Erythroblast (primary cell): ENCODE results near the gene CELA2A.

Source experiments
- GATA1 ChIP-seq: IDR thresholded peaks from 2 replicates; pipeline ENCODE4 v1.6.1; 2011; ENCODE audit warnings: low read depth, mild to moderate bottlenecking, control low read depth, low read length, moderate library complexity
- POLR2A ChIP-seq: IDR thresholded peaks from 2 replicates; pipeline ENCODE4 v1.6.1; 2011; ENCODE audit warnings: mild to moderate bottlenecking, low read length

DNA sequence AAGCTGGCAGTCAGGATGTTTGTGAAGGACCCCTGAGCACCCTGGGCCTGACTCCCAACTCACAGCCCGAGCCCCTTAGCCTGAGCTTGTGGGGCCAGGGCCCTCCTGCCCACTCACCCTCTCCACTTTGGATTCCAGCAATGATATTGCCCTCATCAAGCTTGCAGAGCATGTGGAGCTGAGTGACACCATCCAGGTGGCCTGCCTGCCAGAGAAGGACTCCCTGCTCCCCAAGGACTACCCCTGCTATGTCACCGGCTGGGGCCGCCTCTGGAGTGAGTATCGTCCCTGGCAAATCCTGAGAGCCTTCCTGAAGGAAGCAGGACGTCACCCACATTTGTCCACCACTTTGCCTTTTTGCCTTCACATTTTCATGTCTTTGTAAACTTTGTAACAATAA is 13.3 kb upstream of the CELA2A start:
- no peak for TF ChIP-seq POLR2A
- TF ChIP-seq GATA1 = no peak
